Gastroesophageal sphincter (tissue), 4 donors: ENCODE data around the gene RPL29. TPM values are rescaled to one million over a fixed set of nuclear protein-coding genes. Genes with fewer than 3 reads are reported as not detected.

Experiments
- ATAC-seq: fragments of 150-250 bp; one replicate; pipeline ENCODE4 v1.9.1; 2016; ENCODE audit warnings: mild to moderate bottlenecking, moderate library complexity
- H3K27ac ChIP-seq, 4 donors: fragments of 200-600 bp; sonication (generic) in 3 of 4; 1 replicate in 3 of 4; 2 replicates in 1 of 4; pipeline ENCODE4 v1.5.1; 2016 to 2019
- H3K27me3 ChIP-seq: fragments of 200-600 bp; sonication (generic); one replicate; pipeline ENCODE4 v1.5.1; 2019
- H3K36me3 ChIP-seq, 2 donors: fragments of 200-600 bp; sonication (generic); one replicate each; pipeline ENCODE4 v1.5.1; 2019; ENCODE audit warnings: control low read depth in 1 of 2
- H3K4me1 ChIP-seq, 3 donors: fragments of 200-600 bp; sonication (generic); 1 replicate in 2 of 3; 2 replicates in 1 of 3; pipeline ENCODE4 v1.5.1; 2016 to 2019; ENCODE audit warnings: control low read depth in 2 of 3
- H3K4me3 ChIP-seq, 2 donors: fragments of 200-600 bp; sonication (generic); one replicate each; pipeline ENCODE4 v1.5.1; 2019; ENCODE audit warnings: mild to moderate bottlenecking in 1 of 2, moderate library complexity in 1 of 2
- H3K9me3 ChIP-seq, 3 donors: fragments of 200-600 bp; sonication (generic); one replicate each; pipeline ENCODE4 v1.5.1; 2017 to 2019; ENCODE audit warnings: control low read depth in 2 of 3
- CTCF ChIP-seq, 4 experiments: fragments of 200-600 bp in 2 of 4; fragments of 450-650 bp in 2 of 4; sonication (generic) in 1 of 4; IDR thresholded peaks; one replicate each; pipeline ENCODE4 v1.5.1; 2017 to 2019; ENCODE audit warnings: antibody characterized with exemption in 4 of 4, mild to moderate bottlenecking in 2 of 4, moderate library complexity in 2 of 4
- EP300 ChIP-seq: sonication (generic); formaldehyde crosslinking; IDR thresholded peaks from one replicate; pipeline ENCODE4 v1.6.1; 2017; ENCODE audit warnings: antibody characterized with exemption, mild to moderate bottlenecking
- POLR2A ChIP-seq, 2 donors: fragments of 450-650 bp; IDR thresholded peaks; one replicate each; pipeline ENCODE4 v1.6.1; 2017; ENCODE audit warnings: antibody characterized with exemption in 2 of 2, mild to moderate bottlenecking in 2 of 2, moderate library complexity in 1 of 2
- POLR2AphosphoS5 ChIP-seq: sonication (generic); formaldehyde crosslinking; IDR thresholded peaks from one replicate; pipeline ENCODE4 v1.6.1; 2017; ENCODE audit warnings: antibody characterized with exemption
- WGBS, 2 donors: methylation state at CpG; one replicate each; pipeline ENCODE4 v1.1.5; 2018; ENCODE audit warnings: low coverage in 1 of 2; 5-methylcytosine and 5-hydroxymethylcytosine counted together
- total RNA-seq, 4 donors: library from RNA; depleted of rRNA; stranded (reverse); fragments of >200 nt; gene quantifications; one replicate each; pipeline ENCODE4 v1.1.0, GENCODE V29; 2016

RPL29 gene
- total RNA-seq, 4 donors from 2014 or later = 775 to 1,945 (median 1,298) TPM

GRCh38 chr3:52004163-52004787, 8.6 kb upstream of the RPL29 start:
- ATAC-seq = no peak
- H3K4me3 ChIP-seq = no peak overlapping the region
- WGBS, 2 donors = 72% methylated on average over 3 of the region's 16 CpGs; no CpG with 5 or more reads in 1 of the 2 donors
- H3K4me1 ChIP-seq = peaks cover 0 to 36% (median 12%) of the 10 kb centered on the region in 3 donors
- peak overlapping the region in 1 of 4 donors; percentile 49 for H3K27ac ChIP-seq
- H3K9me3 ChIP-seq = no peaks in the 10 kb centered on the region
- peaks cover 16% of the 10 kb centered on the region for H3K27me3 ChIP-seq
- no peaks in the 10 kb centered on the region for H3K36me3 ChIP-seq
- TF ChIP-seq POLR2A (IDR thresholded peaks at IDR 0.05) (no peak), CTCF (IDR thresholded peaks at IDR 0.05) (peak in 3 of 4 experiments; percentile 29 to 64 (median 44))

- no peak for ATAC-seq
- Histone ChIP-seq H3K36me3 (no peaks in the 10 kb centered on the region), H3K9me3 (no peaks in the 10 kb centered on the region), H3K4me3 (no peak overlapping the region), H3K27ac (no peak overlapping the region), H3K4me1 (peaks cover 0 to 36% (median 12%) of the 10 kb centered on the region in 3 donors), H3K27me3 (peaks cover 31% of the 10 kb centered on the region)
- no peak for TF ChIP-seq POLR2AphosphoS5
- TF ChIP-seq POLR2A (IDR thresholded peaks at IDR 0.05) = no peak
- TF ChIP-seq EP300 = no peak
- WGBS, 2 donors = 47 to 70% methylated on average over 3 to 5 of the region's 6 CpGs
These were observed 7.1 kb upstream of the RPL29 start for GRCh38 chr3:52002748-52003147.

- Histone ChIP-seq H3K9me3 (no peaks in the 10 kb centered on the region), H3K27me3 (peaks cover 32% of the 10 kb centered on the region), H3K36me3 (no peaks in the 10 kb centered on the region), H3K4me1 (peaks cover 0 to 34% (median 12%) of the 10 kb centered on the region in 3 donors), H3K27ac (no peak overlapping the region), H3K4me3 (no peak overlapping the region)
- TF ChIP-seq EP300 (no peak), CTCF (IDR thresholded peaks at IDR 0.05) (peak in 3 of 4 experiments; percentile 93 to 95 (median 93))
- peak; percentile 71 for ATAC-seq
- 1% methylated on average over 7 to 18 of the region's 18 CpGs for WGBS, 2 donors
These were observed 5.8 kb upstream of the RPL29 start for GRCh38 chr3:52001443-52001974.

- Histone ChIP-seq H3K27me3 (peaks cover 32% of the 10 kb centered on the region), H3K4me3 (no peak overlapping the region), H3K27ac (no peak overlapping the region), H3K9me3 (no peaks in the 10 kb centered on the region), H3K36me3 (peaks cover 0 to 2% of the 10 kb centered on the region in 2 donors), H3K4me1 (peaks cover 0 to 29% (median 4%) of the 10 kb centered on the region in 3 donors)
- TF ChIP-seq CTCF (IDR thresholded peaks at IDR 0.05) = no peak
- no peak for TF ChIP-seq POLR2A (IDR thresholded peaks at IDR 0.05)
- TF ChIP-seq EP300 = no peak
- no peak for TF ChIP-seq POLR2AphosphoS5
- WGBS, 2 donors = 53% methylated on average over 2 of the region's 2 CpGs; no CpG with 5 or more reads in 1 of the 2 donors
- no peak for ATAC-seq
These were observed 4.2 kb upstream of the RPL29 start for GRCh38 chr3:51999846-52000245.

GRCh38 chr3:51998774-51999173, 3.1 kb upstream of the RPL29 start:
- H3K27ac ChIP-seq = no peak overlapping the region
- no peak overlapping the region for H3K4me3 ChIP-seq
- H3K4me1 ChIP-seq = peaks cover 0 to 30% (median 12%) of the 10 kb centered on the region in 3 donors
- H3K9me3 ChIP-seq = no peaks in the 10 kb centered on the region
- TF ChIP-seq POLR2A (IDR thresholded peaks at IDR 0.05) = no peak
- TF ChIP-seq EP300 = no peak
- no peak for TF ChIP-seq POLR2AphosphoS5
- no peak for TF ChIP-seq CTCF (IDR thresholded peaks at IDR 0.05)
- peaks cover 0 to 13% of the 10 kb centered on the region in 2 donors for H3K36me3 ChIP-seq
- no peak for ATAC-seq
- WGBS, 2 donors = 42 to 46% methylated on average over 4 of the region's 7 CpGs
- H3K27me3 ChIP-seq = peaks cover 32% of the 10 kb centered on the region
